Subcutaneous adipose tissue (tissue), 4 donors: ENCODE results near the gene ELK3. TPM values are rescaled to one million over a fixed set of nuclear protein-coding genes. Genes with fewer than 3 reads are reported as not detected.

Experiments used
- CTCF ChIP-seq: fragments of 450-650 bp; IDR thresholded peaks from one replicate; pipeline ENCODE4 v1.5.1; 2016; ENCODE audit warnings: low read depth, mild to moderate bottlenecking, control low read depth, antibody characterized with exemption, moderate library complexity
- total RNA-seq, 4 donors: library from RNA; depleted of rRNA; stranded (reverse); fragments of >200 nt; gene quantifications; one replicate each; pipeline ENCODE4 v1.1.0, GENCODE V29; 2016

ELK3 gene
- total RNA-seq, 4 donors from 2014 or later: 15.9 to 37.3 (median 24.9) TPM

GRCh38 chr12:96206936-96207662, 12.9 kb downstream of the ELK3 start:
- no peak for TF ChIP-seq CTCF

- TF ChIP-seq CTCF: no peak
Observed at GRCh38 chr12:96208346-96208745, 14.2 kb downstream of the ELK3 start.

GRCh38 chr12:96208801-96209549, 14.8 kb downstream of the ELK3 start:
- no peak for TF ChIP-seq CTCF

- no peak for TF ChIP-seq CTCF
Observed at GRCh38 chr12:96210376-96211055, 16.3 kb downstream of the ELK3 start.

GRCh38 chr12:96211988-96212387, 17.8 kb downstream of the ELK3 start:
- TF ChIP-seq CTCF: no peak

- no peak for TF ChIP-seq CTCF
Observed at GRCh38 chr12:96212456-96213375, 18.5 kb downstream of the ELK3 start.
